Islet precursor cell (in vitro differentiated cells): ENCODE measurements around the gene KIFC3.
"Not testable (repeated sequence)": the region's sequence is repeated elsewhere in the genome, so short reads cannot be mapped to it uniquely, and the experiment has no call there.

ENCODE experiments used
- DNase-seq: peaks from one replicate; pipeline ENCODE4 v3.0.0-alpha.2; 2018

The KIFC3 gene

DNA sequence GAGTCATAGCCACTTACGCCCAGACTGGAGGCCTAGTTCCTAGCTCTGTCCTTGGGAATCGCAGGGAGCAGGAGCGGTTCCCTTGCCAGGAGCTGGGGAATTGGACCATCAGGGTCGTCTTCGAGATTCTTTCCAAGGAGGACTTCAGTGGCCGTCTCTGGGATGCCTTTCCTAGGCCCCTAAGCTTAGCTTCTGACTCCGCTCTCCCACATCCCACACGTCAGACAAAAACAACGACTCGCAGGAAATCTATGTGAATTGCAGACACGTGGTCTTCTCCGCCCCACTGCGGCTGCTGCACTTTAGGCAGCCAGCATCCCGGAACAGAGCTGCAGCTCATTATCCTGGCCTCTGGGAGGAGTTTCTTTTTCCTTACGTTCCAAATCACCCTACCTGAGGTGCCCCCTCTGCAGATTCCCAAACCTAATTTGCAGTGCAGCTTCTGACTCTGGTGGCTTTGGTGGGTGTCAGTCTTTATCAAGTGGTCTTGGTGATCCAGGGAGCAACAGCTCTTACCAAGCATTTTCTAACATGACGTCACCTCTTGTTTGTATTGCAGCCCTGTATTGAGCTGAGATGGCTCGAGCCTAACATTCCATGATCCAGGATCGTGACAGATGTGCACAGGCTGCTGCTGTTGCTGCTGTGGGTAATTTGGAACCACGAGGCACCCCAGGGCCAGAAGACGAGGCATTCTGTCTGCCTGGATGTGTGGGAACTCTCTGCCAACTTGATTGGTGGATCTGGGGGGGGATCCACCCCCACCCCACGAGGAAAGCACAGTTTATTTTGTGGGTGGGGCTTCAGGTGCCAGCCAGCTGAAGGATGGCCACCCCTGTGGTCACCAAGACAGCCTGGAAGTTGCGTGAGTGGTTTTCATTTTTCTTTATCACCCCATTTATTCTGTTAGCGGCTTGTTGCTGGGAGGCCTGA is 65.6 kb downstream of the KIFC3 start:
- DNase-seq: peak; percentile 83

DNA sequence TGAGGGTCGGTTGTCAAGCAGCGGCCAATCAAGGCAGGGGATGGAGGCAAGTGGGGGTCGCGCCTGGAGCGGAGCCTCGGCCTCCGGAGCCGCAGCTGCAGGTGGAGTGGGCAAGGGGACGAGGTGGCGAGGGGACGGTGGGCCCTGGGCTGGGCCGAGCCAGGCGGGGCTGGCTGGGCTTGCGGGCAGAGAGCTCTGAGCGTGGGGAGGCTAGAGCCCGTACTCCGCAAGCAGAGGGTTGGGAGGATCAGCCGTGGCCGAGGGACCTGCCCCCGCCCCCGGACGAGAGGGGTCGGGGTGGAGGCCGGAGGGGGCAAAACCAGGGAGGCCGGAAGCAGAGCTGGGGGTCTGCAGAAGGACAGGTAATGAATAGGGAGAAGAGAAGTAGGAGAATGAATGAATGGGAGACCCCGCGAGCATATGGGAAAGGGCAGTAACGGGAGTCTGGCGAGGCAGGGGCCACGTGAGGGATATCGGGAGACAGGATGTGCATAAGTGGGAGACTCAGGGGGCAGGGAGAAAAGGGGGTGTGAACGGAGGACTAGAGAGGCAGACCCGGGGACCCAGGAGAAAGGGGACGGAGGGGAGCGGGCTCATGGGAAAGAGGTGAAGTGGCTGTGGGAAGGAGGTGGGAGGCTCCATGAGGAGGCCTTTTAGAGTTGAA is 66.4 kb downstream of the KIFC3 start, which contains the start of gene KATNB1:
Gene KATNB1 (plus strand): TSS at position 16 of the 664 bp plus-strand sequence. CDS start 1,474 bp downstream, outside the sequence.
- no peak for DNase-seq

DNA sequence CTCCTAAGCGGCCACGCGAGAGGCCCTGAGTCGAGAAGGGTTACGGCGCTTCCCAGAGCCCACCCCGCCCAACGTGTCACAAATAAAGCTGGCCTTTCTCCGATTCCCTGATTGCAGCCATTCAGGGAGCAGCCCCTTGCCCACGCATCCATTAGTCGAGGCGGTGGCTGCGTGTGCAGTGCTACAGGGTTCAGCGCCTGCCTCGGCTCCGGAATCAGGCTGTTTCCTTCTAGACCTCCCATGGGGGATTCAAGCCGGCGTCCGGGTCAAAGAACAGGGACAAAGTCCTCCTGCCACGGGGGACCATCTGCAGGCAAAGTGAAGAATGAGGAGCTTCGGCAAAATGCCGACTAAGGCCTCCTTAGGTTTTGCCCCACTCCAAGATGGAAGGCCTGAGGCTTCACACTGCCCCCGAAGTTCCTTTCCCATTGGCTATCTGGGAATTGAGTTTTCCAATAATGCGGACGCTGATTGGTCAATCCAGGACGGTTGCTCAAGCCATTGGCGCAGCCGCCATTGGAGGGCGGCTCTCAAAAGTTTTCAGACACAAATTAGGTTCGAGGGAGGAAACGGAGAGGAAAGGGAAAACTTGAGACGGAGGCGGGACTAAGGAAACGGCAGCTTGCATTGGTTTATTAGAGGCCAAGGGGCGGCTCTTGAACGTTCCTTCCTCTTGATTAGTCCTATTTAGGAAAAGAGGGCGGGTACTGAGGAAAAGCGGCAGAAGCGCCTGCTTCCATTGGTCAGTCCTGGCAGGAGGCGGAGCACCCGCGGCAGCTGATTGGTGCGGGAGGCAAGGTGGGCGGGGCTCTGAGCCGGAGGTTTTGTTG is 67.2 kb downstream of the KIFC3 start:
- peak; percentile 100 for DNase-seq

DNA sequence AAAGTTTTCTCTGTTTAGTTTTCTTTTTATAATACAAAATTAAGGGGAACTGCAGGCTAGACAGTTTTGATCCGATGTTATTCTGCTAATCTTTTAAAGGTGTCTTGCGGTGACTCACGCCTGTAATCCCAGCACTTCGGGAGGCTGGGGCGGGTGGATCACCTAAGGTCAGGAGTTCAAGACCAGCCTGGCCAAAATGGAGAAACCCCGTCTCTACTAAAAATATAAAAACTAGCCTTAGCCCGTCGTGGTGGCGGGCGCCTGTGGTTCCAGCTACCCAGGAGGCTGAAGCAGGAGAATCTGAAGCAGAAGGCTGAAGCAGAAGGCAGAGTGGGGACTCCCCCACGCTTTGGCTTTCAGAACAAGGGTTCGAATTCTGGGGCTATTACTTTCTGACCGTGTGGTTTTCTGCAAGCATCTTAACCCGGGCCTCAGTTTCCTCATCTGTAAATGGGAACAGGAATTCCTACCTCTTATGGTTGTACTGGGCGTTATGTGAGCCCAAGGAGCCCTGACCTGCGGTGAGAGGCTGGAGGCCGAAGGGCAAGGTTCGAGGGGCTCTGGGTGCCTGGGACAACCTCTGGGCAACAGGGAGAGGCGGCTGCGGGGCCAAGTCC is 67.9 kb downstream of the KIFC3 start:
- DNase-seq: no peak

DNA sequence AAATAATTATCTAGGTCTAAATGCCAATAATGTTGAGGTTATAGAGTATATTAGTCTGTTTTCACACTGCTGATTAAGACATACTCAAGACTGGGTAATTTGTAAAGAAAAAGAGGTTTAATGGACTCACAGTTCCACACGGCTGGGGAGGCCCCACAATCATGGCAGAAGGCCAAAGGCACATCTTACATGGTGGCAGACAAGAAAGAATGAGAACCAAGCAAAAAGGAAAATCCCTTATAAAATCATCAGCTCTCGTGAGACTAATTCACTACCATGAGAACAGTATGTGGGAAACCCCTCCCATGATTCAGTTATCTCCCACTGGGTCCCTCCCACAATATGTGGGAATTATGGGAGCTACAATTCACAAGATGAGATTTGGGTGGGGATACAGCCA is 69.6 kb downstream of the KIFC3 start:
- DNase-seq: no peak

DNA sequence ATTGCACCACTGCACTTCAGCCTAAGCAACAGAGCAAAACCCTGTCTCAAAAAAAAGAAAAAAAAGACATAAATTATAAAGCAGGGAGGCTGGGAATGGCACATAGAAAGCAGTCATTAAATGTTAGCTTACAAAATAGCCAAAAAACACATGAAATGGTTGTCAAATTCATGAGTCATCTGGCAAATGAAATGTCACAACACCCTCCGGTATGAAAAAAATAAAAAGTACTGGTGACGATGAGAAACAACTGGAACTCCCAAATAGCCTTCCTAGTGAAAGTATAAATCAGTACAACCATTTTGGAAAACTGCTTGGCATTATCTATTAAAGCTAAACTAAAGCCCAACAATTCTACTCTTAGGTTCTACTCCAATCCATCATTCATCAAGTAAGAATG is 70.3 kb downstream of the KIFC3 start:
- no peak for DNase-seq

DNA sequence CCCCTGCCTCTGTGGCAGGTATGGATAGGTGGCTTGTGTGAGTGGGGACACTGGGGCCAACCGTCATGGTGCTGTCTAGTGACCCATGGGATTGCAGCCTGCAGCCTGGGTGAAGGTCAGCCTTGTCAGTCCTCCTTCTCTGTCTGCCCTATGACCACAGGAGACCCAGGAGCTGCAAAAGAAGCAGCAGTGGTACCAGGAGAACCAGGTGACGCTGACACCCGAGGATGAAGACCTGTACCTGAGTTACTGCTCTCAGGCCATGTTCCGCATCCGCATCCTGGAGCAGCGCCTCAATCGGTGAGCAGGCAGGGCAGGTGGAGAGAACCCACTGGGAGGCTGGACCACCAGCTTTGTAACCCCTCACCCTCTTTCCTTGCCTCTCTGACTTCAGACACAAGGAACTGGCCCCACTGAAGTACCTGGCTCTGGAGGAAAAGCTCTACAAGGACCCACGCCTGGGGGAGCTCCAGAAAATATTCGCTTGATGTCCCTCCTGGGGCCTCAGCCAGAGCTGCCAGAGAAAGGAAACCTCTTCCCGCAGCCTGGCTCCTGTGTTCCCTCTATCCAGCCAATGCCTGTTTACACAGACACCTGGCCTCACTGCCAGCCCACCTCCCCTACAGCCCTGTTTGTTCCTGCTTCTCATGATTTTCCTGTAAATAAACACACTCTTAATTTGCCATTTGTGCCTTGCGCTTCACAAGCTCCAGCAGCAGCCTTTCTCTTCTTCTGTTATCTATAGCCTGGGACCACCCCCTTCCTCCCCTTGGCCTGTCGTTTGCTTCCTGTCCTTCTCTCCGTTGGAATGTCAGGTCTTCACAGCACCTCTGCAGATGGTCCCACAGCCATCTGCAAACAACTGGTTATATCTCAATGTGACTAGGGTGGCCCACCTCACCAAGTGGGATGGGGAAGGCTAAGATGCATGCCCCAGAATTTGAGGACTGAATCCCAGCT is 71.2 kb downstream of the KIFC3 start:
- DNase-seq: peak; percentile 52

DNA sequence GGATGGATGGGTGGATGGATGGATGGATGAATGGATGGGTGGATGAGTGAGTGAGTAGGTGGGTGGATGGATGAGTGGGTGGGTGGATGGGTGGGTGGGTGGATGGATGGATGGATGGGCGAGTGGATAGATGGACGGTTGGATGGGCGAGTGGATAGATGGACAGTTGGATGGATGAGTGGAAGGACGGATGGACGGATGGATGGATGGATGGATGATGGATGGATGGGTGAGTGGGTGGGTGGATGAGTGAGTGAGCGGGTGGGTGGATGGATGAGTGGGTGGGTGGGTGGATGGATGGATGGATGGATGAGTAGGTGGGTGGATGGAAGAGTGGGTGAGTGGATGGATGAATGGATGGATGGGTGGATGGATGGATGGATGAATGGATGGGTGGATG is 72.4 kb downstream of the KIFC3 start:
- not testable (repeated sequence) for DNase-seq

DNA sequence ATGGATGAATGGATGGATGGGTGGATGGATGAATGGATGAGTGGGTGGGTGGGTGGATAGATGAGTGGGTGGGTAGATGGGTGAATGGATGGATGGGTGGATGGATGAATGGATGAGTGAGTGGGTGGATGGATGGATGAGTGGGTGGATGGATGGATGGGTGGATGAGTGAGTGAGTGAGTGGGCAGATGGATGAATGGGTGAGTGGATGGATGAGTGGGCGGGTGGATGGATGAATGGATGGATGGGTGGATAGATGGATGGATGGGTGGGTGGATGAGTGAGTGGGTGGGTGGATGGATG is 73.2 kb downstream of the KIFC3 start:
- no peak for DNase-seq

DNA sequence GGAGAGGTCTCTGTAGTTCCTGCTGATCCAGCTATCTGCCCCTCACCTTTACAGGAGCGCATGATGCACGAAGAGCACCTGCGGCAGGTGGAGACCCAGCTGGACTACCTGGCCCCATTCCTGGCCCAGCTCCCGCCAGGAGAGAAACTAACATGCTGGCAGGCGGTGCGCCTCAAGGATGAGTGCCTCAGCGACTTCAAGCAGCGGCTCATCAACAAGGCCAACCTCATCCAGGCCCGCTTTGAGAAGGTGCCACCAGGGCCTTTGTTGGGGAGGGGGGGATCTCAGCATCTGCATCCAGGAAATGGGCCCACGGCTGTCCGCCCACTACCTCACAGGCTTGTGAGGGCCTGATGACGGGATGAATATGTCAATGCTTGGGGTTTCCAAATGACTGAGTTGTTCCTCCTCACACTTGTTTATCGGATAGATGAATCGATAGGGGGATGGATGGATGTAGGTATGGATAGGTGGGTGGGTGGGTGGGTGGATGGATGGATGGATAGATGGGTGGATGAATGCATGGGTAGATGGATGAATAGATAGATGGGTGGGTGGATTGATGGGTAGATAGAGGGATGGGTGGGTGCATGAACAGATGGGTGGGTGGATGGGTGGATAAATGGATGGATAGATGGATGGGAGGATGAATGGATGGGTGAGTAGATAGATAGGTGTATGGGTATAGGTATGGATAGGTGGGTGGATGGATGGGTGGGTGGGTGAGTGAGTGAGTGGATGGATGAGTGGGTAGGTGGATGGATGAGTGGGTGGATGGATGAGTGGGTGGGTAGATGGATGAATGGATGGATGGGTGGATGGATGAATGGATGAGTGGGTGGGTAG is 73.7 kb downstream of the KIFC3 start:
- DNase-seq: no peak

DNA sequence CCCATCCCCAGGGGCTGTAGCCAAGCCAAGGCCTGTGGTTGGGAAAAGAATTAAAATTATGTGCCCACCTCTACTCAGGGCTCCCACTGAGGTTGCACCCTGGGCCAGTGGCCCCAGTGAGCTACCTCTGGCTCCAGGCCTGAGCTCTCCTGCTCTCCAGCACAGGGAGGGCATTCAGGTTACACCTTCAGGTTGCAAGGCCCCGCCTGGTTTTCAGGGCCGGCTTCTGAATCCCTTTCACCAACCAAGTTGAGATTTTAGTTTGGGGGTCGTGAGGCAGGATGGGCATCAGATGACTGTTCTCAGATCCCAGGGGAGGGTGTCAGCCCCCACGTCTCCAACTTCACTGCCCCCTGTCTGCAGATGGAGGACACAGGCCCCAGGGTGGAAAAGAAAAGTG is 74.7 kb downstream of the KIFC3 start:
- DNase-seq: no peak

DNA sequence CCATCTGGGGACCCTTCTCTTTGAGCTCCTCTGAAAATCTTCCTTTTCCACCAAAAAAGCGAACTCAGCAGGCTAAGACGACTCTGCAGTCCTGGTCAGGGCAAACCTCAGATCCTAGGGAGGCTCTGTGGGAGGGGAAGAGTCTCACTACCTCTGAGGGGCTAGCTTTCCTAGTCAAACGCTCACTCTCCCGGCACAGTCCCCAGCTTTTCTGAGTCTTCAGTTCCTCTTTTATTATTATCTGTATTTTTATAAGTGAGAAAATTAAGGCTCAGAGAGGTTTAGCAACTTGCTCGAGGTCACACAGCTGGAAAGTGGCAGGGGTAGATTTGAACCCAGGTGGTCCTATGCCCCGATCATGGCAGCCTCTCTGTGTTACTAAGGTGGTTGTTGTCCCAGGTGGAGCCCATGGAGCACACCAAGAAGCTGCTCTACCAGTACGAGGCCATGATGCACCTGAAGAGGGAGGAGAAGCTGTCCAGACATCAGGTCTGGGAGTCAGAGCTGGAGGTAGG is 75.8 kb downstream of the KIFC3 start:
- DNase-seq: no peak

DNA sequence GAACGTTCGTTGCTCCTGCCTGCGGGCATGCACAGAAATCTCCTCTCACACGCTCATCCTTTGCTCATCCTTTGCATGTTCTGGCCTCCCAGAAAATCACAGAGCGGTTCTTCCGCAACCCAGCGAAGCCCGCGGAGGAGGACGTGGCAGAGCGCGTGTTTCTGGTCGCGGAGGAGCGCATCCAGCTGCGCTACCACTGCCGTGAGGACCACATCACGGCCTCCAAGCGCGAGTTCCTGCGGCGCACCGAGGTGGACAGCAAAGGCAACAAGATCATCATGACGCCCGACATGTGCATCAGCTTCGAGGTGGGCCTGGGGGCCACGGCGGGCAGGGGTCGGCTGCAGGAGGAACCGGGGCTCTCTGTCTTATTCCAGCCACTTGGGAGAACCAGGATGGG is 76.3 kb downstream of the KIFC3 start:
- DNase-seq: no peak

DNA sequence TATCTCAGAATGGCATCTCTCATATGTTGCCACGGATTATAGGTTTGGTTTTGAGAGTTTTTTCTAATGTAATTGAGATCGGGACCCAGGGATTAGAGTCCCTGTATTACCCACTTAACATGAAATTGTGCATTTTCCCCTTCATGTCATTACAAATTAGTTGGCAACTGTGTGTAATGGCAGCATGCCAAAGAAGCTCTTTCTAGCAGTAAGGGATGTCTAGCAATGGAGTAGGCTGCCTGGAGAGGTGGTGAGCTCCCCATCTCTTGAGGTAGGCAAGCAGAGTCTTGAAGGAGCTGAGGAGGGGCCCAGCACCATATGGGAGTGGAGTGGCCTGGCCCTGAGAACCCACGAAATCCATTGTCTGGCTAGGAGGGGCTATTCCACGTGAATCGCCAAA is 76.7 kb downstream of the KIFC3 start:
- no peak for DNase-seq

DNA sequence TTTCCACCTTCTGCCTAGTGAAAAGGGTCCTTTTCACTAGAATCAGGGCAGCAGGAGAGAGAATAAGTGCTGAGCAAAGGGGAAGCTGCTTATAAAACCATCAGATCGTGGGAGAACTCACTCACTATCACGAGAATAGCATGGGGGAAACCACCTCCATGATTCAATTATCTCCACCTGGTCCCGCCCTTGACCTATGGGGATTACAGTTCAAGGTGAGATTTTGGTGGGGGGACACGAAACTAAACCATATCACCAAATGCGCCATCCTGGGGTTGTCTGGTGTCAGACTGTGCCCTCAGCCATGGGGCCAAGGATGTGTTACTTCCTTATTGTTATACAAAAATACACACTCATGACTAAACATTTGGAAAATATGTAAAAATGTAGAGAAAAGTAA is 77.1 kb downstream of the KIFC3 start:
- DNase-seq: no peak

DNA sequence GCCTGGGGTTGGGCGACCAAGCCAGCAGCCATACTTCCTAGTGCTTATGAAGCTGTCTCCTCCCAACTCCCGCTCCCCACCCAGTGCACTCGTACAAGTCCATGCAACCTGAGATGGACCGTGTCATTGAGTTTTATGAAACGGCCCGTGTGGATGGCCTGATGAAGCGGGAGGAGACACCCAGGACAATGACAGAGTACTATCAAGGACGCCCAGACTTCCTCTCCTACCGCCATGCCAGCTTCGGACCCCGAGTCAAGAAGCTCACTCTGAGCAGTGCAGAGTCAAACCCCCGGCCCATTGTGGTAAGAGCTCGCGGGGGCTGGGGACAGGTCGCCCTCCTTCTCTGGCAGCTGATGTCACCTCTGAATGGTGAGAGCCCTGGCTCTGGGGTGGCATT is 77.8 kb downstream of the KIFC3 start:
- no peak for DNase-seq

DNA sequence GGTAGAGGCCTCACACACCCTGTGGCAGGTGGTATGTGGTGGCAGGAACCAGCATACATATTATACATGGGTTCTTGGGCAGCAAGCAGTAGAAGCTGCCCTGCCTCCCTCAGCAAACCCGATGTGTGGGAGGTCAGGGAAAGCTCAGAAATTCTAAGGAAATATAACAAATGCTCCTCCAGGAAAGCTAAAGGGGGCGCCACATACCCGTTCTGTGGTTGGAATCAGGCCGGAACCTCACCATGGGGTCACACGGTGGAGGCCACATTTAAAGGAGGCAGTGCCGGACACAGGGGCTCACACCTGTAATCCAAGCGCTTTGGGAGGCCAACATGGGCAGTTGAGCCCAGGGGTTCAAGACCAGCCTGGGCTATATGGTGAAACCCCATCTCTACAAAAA is 79.1 kb downstream of the KIFC3 start:
- DNase-seq: peak; percentile 57

DNA sequence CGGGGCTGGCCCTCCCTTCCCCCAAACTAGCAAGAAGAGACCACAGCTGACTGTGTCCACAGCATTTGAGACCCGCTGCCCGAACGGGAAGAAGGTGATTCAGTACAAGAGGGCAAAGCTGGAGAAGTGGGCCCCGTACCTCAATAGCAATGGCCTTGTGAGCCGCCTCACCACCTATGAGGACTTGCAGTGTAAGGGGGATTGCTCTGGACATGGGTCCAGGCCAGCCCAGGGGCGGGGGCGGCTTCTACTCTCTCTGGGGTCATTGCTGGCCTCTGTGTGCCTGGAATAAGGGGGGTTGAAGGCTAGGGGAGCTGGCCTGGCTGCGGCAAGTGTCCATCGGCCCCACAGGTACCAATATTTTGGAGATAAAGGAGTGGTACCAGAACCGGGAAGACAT is 79.6 kb downstream of the KIFC3 start:
- DNase-seq: no peak

DNA sequence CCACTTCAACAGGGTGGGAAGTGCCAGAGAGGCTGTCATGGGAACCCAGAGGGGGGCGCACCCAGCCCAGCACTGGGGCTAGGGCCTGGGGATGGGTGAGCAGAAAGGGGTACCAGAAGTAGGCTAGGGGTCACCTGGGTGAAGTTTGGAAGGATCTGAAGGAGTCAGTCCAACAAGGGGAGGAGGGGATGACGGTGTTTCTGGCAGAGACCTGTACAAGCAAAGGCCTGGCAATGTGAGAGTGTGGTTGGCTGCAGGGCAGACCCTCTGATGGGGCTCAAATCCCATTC is 80.1 kb downstream of the KIFC3 start:
- DNase-seq: no peak

DNA sequence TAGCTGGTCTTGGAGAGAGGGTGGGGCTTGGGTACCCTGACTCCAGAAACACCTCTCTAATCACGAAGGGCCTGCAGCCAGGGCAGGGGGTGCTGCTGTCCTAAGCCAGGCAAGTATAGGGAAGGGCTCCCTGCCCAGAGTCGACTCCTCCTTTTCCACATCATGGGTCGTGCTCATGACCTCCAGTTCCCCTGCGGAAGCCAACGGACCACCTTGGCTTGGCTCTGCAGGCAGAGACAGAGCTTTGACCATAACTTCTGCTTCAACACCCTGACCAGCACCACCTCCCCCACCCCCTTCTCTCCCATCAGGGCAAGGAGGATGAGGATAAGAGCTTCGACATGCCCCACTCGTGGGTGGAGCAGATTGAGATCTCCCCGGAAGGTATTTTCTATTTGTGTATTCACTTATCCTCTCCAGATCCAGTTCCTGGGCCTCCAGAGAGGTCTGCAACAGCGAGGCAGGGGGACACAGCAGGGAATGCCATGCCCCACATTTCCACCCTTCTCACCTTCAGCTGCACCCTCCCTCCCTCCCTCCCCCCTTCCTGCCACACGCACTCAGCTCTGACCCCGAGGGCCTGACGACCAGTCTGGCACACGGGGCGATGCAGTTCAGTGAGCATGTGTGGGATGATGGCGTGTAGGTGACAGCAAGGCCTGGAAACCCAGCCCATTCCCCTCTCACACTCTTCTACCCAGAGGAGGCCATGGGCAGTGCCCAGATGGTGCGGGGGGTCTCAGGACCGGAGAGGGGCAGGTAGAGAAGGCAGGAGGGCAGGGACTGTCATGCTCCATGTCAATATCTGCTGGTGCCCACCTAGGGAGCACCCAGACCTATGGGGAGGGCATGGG is 80.7 kb downstream of the KIFC3 start:
- DNase-seq: no peak
